K562 (cell line): Measurements from ENCODE around the gene TLR2. TPM values are rescaled to one million over a fixed set of nuclear protein-coding genes. Genes with fewer than 3 reads are reported as not detected.

ENCODE experiments used
- ATAC-seq: fragments of 200-7000 bp; cut with Tn5 transposase; 3 replicates; pipeline ENCODE4 v1.9.1; 2020; ENCODE audit warnings: moderate library complexity
- BruUV-seq: library from RNA; stranded (reverse); fragments of 400-500 nt; replicated peaks from 2 replicates; lab custom pipeline; 2021; lab: Mats Ljungman, UMichigan
- CTCF ChIA-PET: fragments of 300-600 bp; formaldehyde crosslinking; extraction: SDS; loops from one replicate; lab custom pipeline; 2021; ENCODE audit warnings: low intra/inter-chr PET ratio; lab: Yijun Ruan, JAX
- POLR2A ChIA-PET: fragments of 300-600, 350-650 bp; sonication (Branson Sonifier 250); formaldehyde crosslinking; extraction: SDS; loops from one replicate; lab custom pipeline; 2021; ENCODE audit warnings: antibody characterized with exemption, inconsistent platforms; lab: Yijun Ruan, JAX
- DNase-seq, 4 experiments: peaks; one replicate each; pipeline versions ENCODE4 v3.0.0 to v3.0.0-alpha.2; 2011 to 2018; ENCODE audit warnings: low spot score in 3 of 4, mixed read lengths in 3 of 4; ENCODE audit errors: extremely low read depth in 1 of 4
- FAIRE-seq: peaks from 2 replicates; lab custom pipeline; 2011; peaks lifted over from hg19 to GRCh38; lab: Jason Lieb, UNC
- H2AFZ ChIP-seq: 2 replicates; pipeline ENCODE4 v1.6.0; 2011; ENCODE audit warnings: low read depth, low read length, control low read depth, inconsistent platforms
- H3K27ac ChIP-seq: fragments of 200-600 bp; 3 replicates; pipeline ENCODE4 v1.8.0; 2011; ENCODE audit warnings: low read depth, mild to moderate bottlenecking, control low read depth, inconsistent platforms, low read length, moderate library complexity, mixed read lengths; ENCODE audit errors: extremely low read depth
- H3K27me3 ChIP-seq, 2 experiments: fragments of 300-600 bp in 1 of 2; 2 replicates in 1 of 2; 3 replicates in 1 of 2; pipeline versions ENCODE4 v1.6.0 to v1.8.0; 2011; ENCODE audit warnings: inconsistent platforms in 2 of 2, low read length in 2 of 2, mild to moderate bottlenecking in 1 of 2, mixed read lengths in 1 of 2, moderate library complexity in 1 of 2; ENCODE audit not compliant: control insufficient read depth in 2 of 2, insufficient read depth in 2 of 2
- H3K36me3 ChIP-seq: fragments of 300-600 bp; 3 replicates; pipeline ENCODE4 v1.8.0; 2011; ENCODE audit warnings: mild to moderate bottlenecking, low read length, inconsistent platforms; ENCODE audit not compliant: control insufficient read depth, insufficient read depth
- H3K4me1 ChIP-seq, 2 experiments: fragments of 200-600 bp in 1 of 2; replicated peaks in 1 of 2; 2 replicates in 1 of 2; 3 replicates in 1 of 2; pipeline versions ENCODE4 v1.5.1 to v1.8.0; 2011; ENCODE audit warnings: inconsistent platforms in 2 of 2, low read length in 2 of 2, mild to moderate bottlenecking in 1 of 2, mixed read lengths in 1 of 2, moderate library complexity in 1 of 2; ENCODE audit not compliant: control insufficient read depth in 2 of 2, insufficient read depth in 2 of 2
- H3K4me2 ChIP-seq: 2 replicates; pipeline ENCODE4 v1.6.1; 2011; ENCODE audit warnings: low read length, control low read depth, inconsistent platforms, mixed read lengths; ENCODE audit not compliant: insufficient read depth
- H3K4me3 ChIP-seq: fragments of 200-600 bp; sonication (generic), shearing (Covaris generic); 2 replicates; pipeline ENCODE4 v1.5.1; 2016; ENCODE audit warnings: control low read depth, inconsistent platforms
- H3K79me2 ChIP-seq: fragments of 200-600 bp; 3 replicates; pipeline ENCODE4 v1.8.0; 2011; ENCODE audit warnings: low read length, inconsistent platforms; ENCODE audit not compliant: control insufficient read depth, insufficient read depth
- H3K9ac ChIP-seq, 2 experiments: 2 replicates each; pipeline versions ENCODE4 v1.6.0 to v1.6.1; 2011; ENCODE audit warnings: low read depth in 2 of 2, low read length in 2 of 2, control low read depth in 1 of 2, inconsistent platforms in 1 of 2, mild to moderate bottlenecking in 1 of 2, mixed read lengths in 1 of 2; ENCODE audit not compliant: insufficient read depth in 1 of 2
- H3K9me1 ChIP-seq: one replicate; pipeline ENCODE4 v1.6.0; 2011; ENCODE audit warnings: inconsistent platforms, mild to moderate bottlenecking, low read length, moderate library complexity; ENCODE audit not compliant: control insufficient read depth, insufficient read depth
- H3K9me3 ChIP-seq: replicated peaks from 2 replicates; pipeline ENCODE4 v1.5.1; 2011; ENCODE audit warnings: low read depth, low read length, inconsistent platforms; ENCODE audit not compliant: control insufficient read depth, insufficient read depth
- H4K20me1 ChIP-seq: replicated peaks from 2 replicates; pipeline ENCODE4 v1.6.1; 2011; ENCODE audit warnings: low read length, inconsistent platforms, mixed read lengths; ENCODE audit not compliant: control insufficient read depth, insufficient read depth
- FOSL1 ChIP-seq: fragments of 200-800 bp; sonication (Bioruptor generic); conservative IDR thresholded peaks from 2 replicates; pipeline ENCODE4 v1.6.1; 2016; ENCODE audit warnings: missing genetic modification characterization, missing compliant biosample characterization
- RBM15 ChIP-seq: fragments of 200-400 bp; formaldehyde crosslinking; IDR thresholded peaks from 2 replicates; pipeline ENCODE4 v1.6.1; 2018; ENCODE audit warnings: mild to moderate bottlenecking, low read length, moderate library complexity; ENCODE audit not compliant: insufficient read depth
- WGBS: fragments of 100-300 bp; shearing (Covaris generic); methylation state at CpG from one replicate; pipeline ENCODE4 v1.1.6; 2016; ENCODE audit warnings: low coverage, mixed read lengths; ENCODE audit not compliant: insufficient coverage; ENCODE audit errors: missing lambda C conversion rate; 5-methylcytosine and 5-hydroxymethylcytosine counted together
- in situ Hi-C: fragments of 300-500 bp; cut with MboI; formaldehyde crosslinking; loops from 4 replicates; pipeline ENCODE4 v1.15.0; 2018; ENCODE audit warnings: inconsistent platforms, mixed read lengths
- intact Hi-C: fragments of 100-400 bp; cut with micrococcal nuclease; formaldehyde crosslinking; loops from 2 replicates; pipeline ENCODE4 v1.14.2; 2022
- polyA plus RNA-seq, 8 experiments: library from polyadenylated mRNA; depleted of rRNA in 4 of 8; stranded (reverse) in 5 of 8; unstranded in 3 of 8; fragments of >200 nt; fragmentation: Nextera tagmentation in 2 of 8; fragmentation: Illumina TruSeq in 1 of 8; extraction: Ambion mirVana in 2 of 8; extraction: Trizol in 1 of 8; gene quantifications; 2 replicates each; pipeline versions ENCODE4 v1.2.1 to v1.2.3, GENCODE V29; 2011 to 2014; ENCODE audit warnings: inconsistent platforms in 1 of 8, missing spikeins in 1 of 8
- total RNA-seq, 7 experiments: library from RNA; depleted of rRNA in 6 of 7; stranded (reverse); fragments of >200 nt in 6 of 7; fragmentation: Illumina TruSeq in 2 of 7; extraction: Trizol in 2 of 7; gene quantifications; 2 replicates each; pipeline versions ENCODE4 v1.2.1 to v1.2.3, GENCODE V29; 2011 to 2021; ENCODE audit warnings: low replicate concordance in 1 of 7
- TF ChIP-seq, protein P1 (sequence below), 2 experiments: fragments of 450-650 bp in 1 of 2; sonication (generic) in 1 of 2; formaldehyde crosslinking in 1 of 2; IDR thresholded peaks in 1 of 2; conservative IDR thresholded peaks in 1 of 2; 2 replicates each; pipeline versions ENCODE4 v1.6.1 to v1.8.1; 2016 to 2023; ENCODE audit warnings: mild to moderate bottlenecking in 2 of 2, moderate library complexity in 2 of 2, inconsistent platforms in 1 of 2, missing genetic modification reagents in 1 of 2

The TLR2 gene
- total and polyA plus RNA-seq, 9 of the 15 experiments (the other 6 are each of a cell fraction or from before 2014, with no cell fraction given), result 0.09 to 0.11 TPM; not detected in 7

GRCh38 chr4:153748378-153748777 lies 64.3 kb downstream of the TLR2 start:
- Histone ChIP-seq H3K27me3 (peaks cover 4 to 22% of the 10 kb centered on the region in 2 experiments), H3K9me3 (no peaks in the 10 kb centered on the region), H3K36me3 (no peaks in the 10 kb centered on the region), H3K9me1 (no peaks in the 10 kb centered on the region), H2AFZ (no peak overlapping the region), H3K79me2 (no peaks in the 10 kb centered on the region), H3K27ac (no peak overlapping the region), H4K20me1 (no peaks in the 10 kb centered on the region), H3K4me1 (no peaks in the 10 kb centered on the region), H3K4me2 (no peak overlapping the region), H3K9ac (no peak overlapping the region), H3K4me3 (no peak overlapping the region)
- in situ Hi-C loops (no loop called here), intact Hi-C loops (no loop called here)
- no peak for ATAC-seq
- ChIA-PET CTCF (no interaction called here), POLR2A (interaction anchor here (0.7 kb wide), 1 partner anchor 908 kb away, joined by 3 read pairs; no protein-coding TSS in a partner anchor)
- no TSS peak for BruUV-seq
- no peak for DNase-seq
- TF ChIP-seq RBM15 (no peak), FOSL1 (tag) (peak; percentile 48; the same call in 1 of the 2 replicates)
- TF ChIP-seq, protein P1, sequence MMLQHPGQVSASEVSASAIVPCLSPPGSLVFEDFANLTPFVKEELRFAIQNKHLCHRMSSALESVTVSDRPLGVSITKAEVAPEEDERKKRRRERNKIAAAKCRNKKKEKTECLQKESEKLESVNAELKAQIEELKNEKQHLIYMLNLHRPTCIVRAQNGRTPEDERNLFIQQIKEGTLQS (IDR thresholded peaks at IDR 0.05), result 0 out of 2 replicates have a peak, but pooled peaks have one; percentile 14
- TF ChIP-seq, protein P1 (CRISPR knock-in tag; conservative IDR thresholded peaks at IDR 0.05), result no peak
- 1% methylated on average over 6 of the region's 6 CpGs for WGBS
- no peak for FAIRE-seq
